ENCODE data around the gene LY6G5B. TPM values are rescaled to one million over a fixed set of nuclear protein-coding genes. Genes with fewer than 3 reads are reported as not detected.

The LY6G5B gene
- total and polyA plus RNA-seq, 4 donors: 1.6 to 25.1 (median 20.2) TPM

DNA sequence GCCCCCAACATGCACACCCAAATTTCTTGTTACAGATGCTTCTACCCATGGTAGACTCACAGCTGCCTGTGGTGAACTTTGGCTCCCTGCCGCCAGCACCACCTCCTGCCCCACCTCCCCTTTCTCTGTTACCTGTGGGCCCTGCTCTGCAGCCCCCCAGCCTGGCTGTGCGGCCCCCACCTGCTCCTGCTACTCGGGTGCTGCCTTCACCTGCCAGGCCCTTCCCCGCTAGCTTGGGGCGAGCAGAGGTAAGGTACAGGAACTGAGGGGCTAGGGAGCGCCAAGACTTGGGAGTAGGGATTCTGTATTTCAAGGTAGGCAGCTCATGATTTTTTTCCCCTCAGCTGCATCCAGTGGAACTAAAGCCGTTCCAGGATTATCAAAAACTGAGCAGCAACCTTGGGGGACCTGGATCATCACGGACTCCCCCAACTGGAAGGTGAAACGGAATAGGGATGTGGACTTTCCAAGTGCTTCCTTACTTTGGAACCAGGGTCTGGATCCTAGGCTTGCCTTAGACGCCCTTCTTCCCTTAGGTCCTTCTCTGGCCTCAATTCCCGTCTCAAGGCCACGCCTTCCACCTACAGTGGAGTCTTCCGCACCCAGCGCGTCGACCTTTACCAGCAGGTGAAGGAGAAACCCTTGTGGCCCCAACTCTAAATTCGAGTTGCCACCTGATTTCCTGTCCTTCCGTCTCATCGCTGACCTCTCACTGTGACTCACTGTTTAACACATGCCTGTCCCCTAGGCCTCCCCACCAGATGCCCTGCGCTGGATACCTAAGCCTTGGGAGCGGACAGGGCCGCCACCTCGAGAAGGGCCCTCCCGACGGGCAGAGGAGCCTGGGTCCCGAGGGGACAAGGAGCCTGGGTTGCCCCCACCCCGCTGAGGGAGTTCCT, 32.8 kb upstream of the LY6G5B start:
- DNase-seq (no peak), ATAC-seq (ENCODE audit: low FRiP score) (no peak)
- Histone ChIP-seq H3K27me3 (ENCODE audit: control insufficient read depth in 1 of 2, insufficient read depth in 2 of 2, low read length in 1 of 2) (no peaks in the 10 kb centered on the region), H3K27ac (ENCODE audit: low read depth in 1 of 2, low read length in 2 of 2) (no peak overlapping the region), H3K36me3 (ENCODE audit: control insufficient read depth in 1 of 2, insufficient read depth in 2 of 2, low read length in 1 of 2) (peaks cover 4 to 19% of the 10 kb centered on the region in 2 donors), H3K4me3 (ENCODE audit: low read length in 2 of 2) (no peak overlapping the region), H3K9me3 (ENCODE audit: control insufficient read depth, low read length) (no peaks in the 10 kb centered on the region), H3K4me1 (ENCODE audit: control insufficient read depth in 1 of 2, insufficient read depth in 2 of 2, low read length in 2 of 2) (no peaks in the 10 kb centered on the region)
- 73 to 77% methylated on average over 27 of the region's 27 CpGs for WGBS, 2 donors
- intact Hi-C loops (cut with DNase I): no loop called here

DNA sequence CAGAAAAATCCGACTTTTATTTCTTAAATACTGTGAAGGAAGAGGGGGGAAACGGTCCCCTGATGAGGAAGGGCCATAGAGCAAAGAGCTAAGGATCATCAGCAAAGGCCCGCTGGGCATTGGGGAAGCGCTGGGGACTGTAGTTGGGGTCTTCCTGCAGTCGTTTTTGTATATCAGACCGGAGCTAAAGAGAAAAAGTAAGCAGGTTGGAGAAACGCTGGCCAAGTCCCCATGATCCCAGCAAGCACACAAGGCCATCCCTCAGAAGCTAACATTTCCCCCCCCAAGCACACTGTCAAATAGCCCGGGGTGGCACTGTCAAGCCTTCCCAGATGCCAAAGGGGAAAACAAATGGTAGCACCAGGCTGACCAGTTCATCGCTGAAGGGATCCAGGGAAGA, 30.7 kb upstream of the LY6G5B start:
- ATAC-seq (ENCODE audit: low FRiP score): no peak
- DNase-seq: no peak

DNA sequence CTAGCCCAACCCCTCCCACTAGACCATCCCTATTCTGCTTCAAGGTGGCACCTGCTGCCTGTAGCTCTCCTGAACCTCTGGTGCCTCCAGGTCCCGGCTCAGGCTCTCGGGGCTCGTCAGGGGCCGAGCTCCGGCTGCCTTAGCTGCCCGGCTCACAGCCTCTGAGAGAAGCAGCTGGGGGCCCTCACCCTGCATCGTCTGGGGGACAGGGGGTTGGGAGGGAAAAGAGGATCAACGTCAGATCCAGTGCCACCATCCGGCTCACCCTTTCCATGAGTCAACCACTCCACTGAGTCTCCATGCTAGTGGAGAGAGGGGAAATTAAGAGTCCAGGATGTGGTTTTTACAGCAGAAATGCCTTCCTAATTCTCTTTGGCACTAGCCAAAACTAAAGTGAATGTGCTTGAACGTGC, 30.3 kb upstream of the LY6G5B start:
- H3K36me3 ChIP-seq (ENCODE audit: control insufficient read depth in 1 of 2, insufficient read depth in 2 of 2, low read length in 1 of 2): peaks cover 6 to 24% of the 10 kb centered on the region in 2 donors
- WGBS, 2 donors: 65 to 71% methylated on average over 10 of the region's 10 CpGs
- ATAC-seq (ENCODE audit: low FRiP score): no peak

More for the DNA sequence above, 30.7 kb upstream of the LY6G5B start:
- intact Hi-C loops (cut with DNase I): no loop called here
- Histone ChIP-seq H3K27ac (ENCODE audit: low read depth in 1 of 2, low read length in 2 of 2) (no peak overlapping the region), H3K4me1 (ENCODE audit: control insufficient read depth in 1 of 2, insufficient read depth in 2 of 2, low read length in 2 of 2) (no peaks in the 10 kb centered on the region), H3K4me3 (ENCODE audit: low read length in 2 of 2) (no peak overlapping the region), H3K36me3 (ENCODE audit: control insufficient read depth in 1 of 2, insufficient read depth in 2 of 2, low read length in 1 of 2) (peaks cover 4 to 23% of the 10 kb centered on the region in 2 donors), H3K9me3 (ENCODE audit: control insufficient read depth, low read length) (no peaks in the 10 kb centered on the region), H3K27me3 (ENCODE audit: control insufficient read depth in 1 of 2, insufficient read depth in 2 of 2, low read length in 1 of 2) (no peaks in the 10 kb centered on the region)
- WGBS, 2 donors: 73 to 75% methylated on average over 9 of the region's 9 CpGs

DNA sequence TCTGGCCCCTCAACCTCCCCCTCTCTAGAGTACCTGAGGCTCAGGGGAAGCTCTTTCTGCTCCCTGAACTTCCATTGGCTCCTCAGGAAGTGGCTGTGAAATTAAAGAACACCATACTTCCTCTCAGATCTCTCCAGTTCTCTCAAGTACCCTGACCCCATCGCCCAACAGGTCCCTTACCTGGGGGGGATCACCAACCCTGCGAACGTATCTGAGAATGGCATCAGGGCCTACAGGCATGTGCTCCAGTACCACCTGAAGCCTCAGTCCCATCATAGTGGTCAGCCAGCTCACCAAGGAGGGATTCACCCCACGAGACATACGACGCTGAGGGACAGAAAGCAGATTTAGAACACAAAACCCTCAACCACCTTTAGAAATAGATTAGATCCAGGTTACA, 29.2 kb upstream of the LY6G5B start:
- no peak overlapping the region for H3K4me3 ChIP-seq (ENCODE audit: low read length in 2 of 2)
- no peak for DNase-seq
- 92 to 93% methylated on average over 6 of the region's 6 CpGs for WGBS, 2 donors
- peaks cover 4 to 30% of the 10 kb centered on the region in 2 donors for H3K36me3 ChIP-seq (ENCODE audit: control insufficient read depth in 1 of 2, insufficient read depth in 2 of 2, low read length in 1 of 2)
- no peaks in the 10 kb centered on the region for H3K4me1 ChIP-seq (ENCODE audit: control insufficient read depth in 1 of 2, insufficient read depth in 2 of 2, low read length in 2 of 2)
- H3K27ac ChIP-seq (ENCODE audit: low read depth in 1 of 2, low read length in 2 of 2): no peak overlapping the region
- ATAC-seq (ENCODE audit: low FRiP score): no peak
- no peaks in the 10 kb centered on the region for H3K27me3 ChIP-seq (ENCODE audit: control insufficient read depth in 1 of 2, insufficient read depth in 2 of 2, low read length in 1 of 2)
- intact Hi-C loops (cut with DNase I): no loop called here
- no peaks in the 10 kb centered on the region for H3K9me3 ChIP-seq (ENCODE audit: control insufficient read depth, low read length)

More for the DNA sequence above, 30.3 kb upstream of the LY6G5B start:
- intact Hi-C loops (cut with DNase I): no loop called here
- DNase-seq: no peak
- Histone ChIP-seq H3K4me3 (ENCODE audit: low read length in 2 of 2) (no peak overlapping the region), H3K9me3 (ENCODE audit: control insufficient read depth, low read length) (no peaks in the 10 kb centered on the region), H3K4me1 (ENCODE audit: control insufficient read depth in 1 of 2, insufficient read depth in 2 of 2, low read length in 2 of 2) (no peaks in the 10 kb centered on the region), H3K27ac (ENCODE audit: low read depth in 1 of 2, low read length in 2 of 2) (no peak overlapping the region), H3K27me3 (ENCODE audit: control insufficient read depth in 1 of 2, insufficient read depth in 2 of 2, low read length in 1 of 2) (no peaks in the 10 kb centered on the region)

DNA sequence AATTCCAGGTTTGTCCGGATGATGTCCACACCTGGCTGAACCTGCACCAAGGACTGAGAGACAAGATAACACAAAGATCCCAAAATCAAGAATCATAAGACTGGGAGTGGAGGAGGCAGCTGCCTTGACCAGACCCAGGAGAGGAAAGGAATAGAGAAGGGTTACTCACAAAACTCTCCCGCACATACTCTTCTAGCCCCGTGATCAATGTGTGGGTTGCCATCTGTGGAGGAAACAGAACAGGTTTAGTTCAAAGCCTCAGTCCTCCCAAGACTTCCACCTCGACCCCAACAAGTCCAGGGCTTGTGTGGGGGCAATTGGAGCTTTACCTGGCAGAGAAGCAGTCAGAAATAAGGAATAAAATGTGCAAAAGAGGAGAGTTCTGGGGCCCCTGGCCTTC, 28.4 kb upstream of the LY6G5B start:
- DNase-seq: no peak
- intact Hi-C loops (cut with DNase I): no loop called here
- peaks cover 4 to 30% of the 10 kb centered on the region in 2 donors for H3K36me3 ChIP-seq (ENCODE audit: control insufficient read depth in 1 of 2, insufficient read depth in 2 of 2, low read length in 1 of 2)
- H3K9me3 ChIP-seq (ENCODE audit: control insufficient read depth, low read length): no peaks in the 10 kb centered on the region
- ATAC-seq (ENCODE audit: low FRiP score): no peak
- H3K27me3 ChIP-seq (ENCODE audit: control insufficient read depth in 1 of 2, insufficient read depth in 2 of 2, low read length in 1 of 2): no peaks in the 10 kb centered on the region
- H3K4me3 ChIP-seq (ENCODE audit: low read length in 2 of 2): no peak overlapping the region
- no peaks in the 10 kb centered on the region for H3K4me1 ChIP-seq (ENCODE audit: control insufficient read depth in 1 of 2, insufficient read depth in 2 of 2, low read length in 2 of 2)
- no peak overlapping the region for H3K27ac ChIP-seq (ENCODE audit: low read depth in 1 of 2, low read length in 2 of 2)
- 87 to 92% methylated on average over 4 of the region's 4 CpGs for WGBS, 2 donors

DNA sequence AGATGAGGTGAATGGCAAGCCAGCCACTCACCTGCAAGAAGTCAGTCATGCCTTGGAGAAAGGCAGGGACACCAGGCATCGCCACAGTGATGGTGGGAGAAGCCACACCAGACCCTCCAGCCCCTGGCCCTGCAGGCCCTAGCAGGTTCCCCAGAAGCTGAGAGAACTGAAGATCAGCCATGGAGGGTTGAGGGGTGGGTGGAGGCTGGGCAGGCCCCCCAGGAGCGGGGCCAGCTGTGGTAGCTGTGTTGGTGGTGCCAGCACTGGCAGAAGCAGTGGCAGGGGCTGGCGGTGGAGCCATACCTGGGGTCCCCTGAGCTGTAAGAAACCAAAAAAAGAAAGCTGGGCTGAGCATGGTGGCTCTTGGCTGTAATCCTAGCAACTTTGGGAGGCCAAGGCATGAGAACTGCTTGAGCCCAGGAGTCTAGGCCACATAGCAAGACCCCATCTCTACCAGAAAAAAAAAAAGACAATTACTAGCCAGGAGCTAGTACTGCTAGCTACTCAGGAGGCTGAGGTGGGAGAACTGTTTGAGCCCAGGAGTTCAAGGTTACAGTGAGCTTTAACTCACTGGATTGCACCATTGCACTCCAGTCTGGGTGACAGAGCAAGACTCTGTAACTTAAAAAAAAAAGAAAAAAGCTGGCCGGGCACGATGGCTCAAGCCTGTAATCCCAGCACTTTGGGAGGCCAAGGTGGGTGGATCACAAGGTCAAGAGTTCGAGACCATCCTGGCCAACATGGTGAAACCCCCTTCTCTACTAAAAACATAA, 26.8 kb upstream of the LY6G5B start:
- H3K4me1 ChIP-seq (ENCODE audit: control insufficient read depth in 1 of 2, insufficient read depth in 2 of 2, low read length in 2 of 2): no peaks in the 10 kb centered on the region
- no peak for ATAC-seq (ENCODE audit: low FRiP score)
- DNase-seq: no peak
- intact Hi-C loops (cut with DNase I): loop anchor here in 1 of 2 donors (2.0 kb wide), 1 partner anchor 16 kb away; no protein-coding TSS in a partner anchor
- H3K9me3 ChIP-seq (ENCODE audit: control insufficient read depth, low read length): no peaks in the 10 kb centered on the region
- peaks cover 4 to 24% of the 10 kb centered on the region in 2 donors for H3K36me3 ChIP-seq (ENCODE audit: control insufficient read depth in 1 of 2, insufficient read depth in 2 of 2, low read length in 1 of 2)
- no peak overlapping the region for H3K27ac ChIP-seq (ENCODE audit: low read depth in 1 of 2, low read length in 2 of 2)
- no peaks in the 10 kb centered on the region for H3K27me3 ChIP-seq (ENCODE audit: control insufficient read depth in 1 of 2, insufficient read depth in 2 of 2, low read length in 1 of 2)
- 81 to 85% methylated on average over 6 of the region's 6 CpGs for WGBS, 2 donors
- no peak overlapping the region for H3K4me3 ChIP-seq (ENCODE audit: low read length in 2 of 2)

DNA sequence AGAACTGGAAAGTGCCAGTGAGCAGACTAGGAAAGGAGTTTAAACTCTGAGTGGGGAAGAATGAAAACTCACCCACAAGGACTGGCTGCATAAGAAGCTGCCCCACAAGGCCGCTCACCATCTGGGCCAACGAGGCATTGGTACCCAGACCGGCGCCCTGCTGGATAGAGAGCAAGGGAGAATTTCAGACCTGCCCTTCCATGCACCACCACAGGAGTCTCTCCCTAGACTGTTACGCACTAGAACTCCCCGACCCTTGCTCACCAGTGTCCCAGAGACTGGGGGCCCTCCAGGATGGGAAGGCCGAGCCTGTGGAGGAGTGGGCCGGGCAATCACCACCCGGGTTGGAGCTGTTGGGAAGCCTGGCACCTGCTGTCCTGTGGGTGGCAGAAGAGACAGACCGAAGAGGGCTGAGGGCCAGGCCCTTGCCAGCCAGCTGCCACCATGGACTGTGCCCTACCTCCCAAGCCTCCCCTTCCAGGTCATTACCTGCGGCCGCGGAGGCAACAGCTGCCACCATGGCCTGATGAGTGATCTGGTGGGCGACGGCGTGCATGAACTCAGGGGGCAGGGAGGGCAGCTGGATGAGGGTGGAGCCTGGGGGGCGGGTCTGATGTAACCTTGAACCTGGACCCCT, 25.8 kb upstream of the LY6G5B start:
- ATAC-seq (ENCODE audit: low FRiP score): no peak

DNA sequence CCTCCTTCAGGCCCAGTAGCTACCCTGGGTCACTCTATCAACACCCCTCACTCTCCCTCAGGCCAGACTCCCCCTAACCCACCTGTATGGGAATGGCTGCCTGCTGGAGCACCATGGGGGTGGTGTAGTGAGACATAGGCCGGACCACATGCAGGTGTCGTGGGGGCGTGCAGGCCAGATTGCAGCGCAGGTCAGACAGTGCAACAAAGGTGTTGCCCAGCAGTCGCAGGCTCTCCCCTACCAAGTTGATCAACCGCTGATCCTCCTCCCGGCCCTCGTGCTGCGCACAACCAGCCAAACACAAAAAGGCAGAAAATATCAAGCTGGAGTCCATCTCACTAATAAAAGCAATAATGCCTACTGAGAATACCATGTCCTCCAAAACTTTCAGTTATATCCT, 24.5 kb upstream of the LY6G5B start:
- Histone ChIP-seq H3K9me3 (ENCODE audit: control insufficient read depth, low read length) (no peaks in the 10 kb centered on the region), H3K27me3 (ENCODE audit: control insufficient read depth in 1 of 2, insufficient read depth in 2 of 2, low read length in 1 of 2) (no peaks in the 10 kb centered on the region), H3K4me1 (ENCODE audit: control insufficient read depth in 1 of 2, insufficient read depth in 2 of 2, low read length in 2 of 2) (no peaks in the 10 kb centered on the region), H3K36me3 (ENCODE audit: control insufficient read depth in 1 of 2, insufficient read depth in 2 of 2, low read length in 1 of 2) (peaks cover 4 to 28% of the 10 kb centered on the region in 2 donors), H3K27ac (ENCODE audit: low read depth in 1 of 2, low read length in 2 of 2) (no peak overlapping the region), H3K4me3 (ENCODE audit: low read length in 2 of 2) (no peak overlapping the region)
- 94 to 96% methylated on average over 9 of the region's 9 CpGs for WGBS, 2 donors
- intact Hi-C loops (cut with DNase I): no loop called here
- ATAC-seq (ENCODE audit: low FRiP score) (no peak), DNase-seq (no peak)

More for the DNA sequence above, 25.8 kb upstream of the LY6G5B start:
- 87 to 88% methylated on average over 17 of the region's 17 CpGs for WGBS, 2 donors
- H3K4me1 ChIP-seq (ENCODE audit: control insufficient read depth in 1 of 2, insufficient read depth in 2 of 2, low read length in 2 of 2): no peaks in the 10 kb centered on the region
- no peak for DNase-seq
- no peaks in the 10 kb centered on the region for H3K27me3 ChIP-seq (ENCODE audit: control insufficient read depth in 1 of 2, insufficient read depth in 2 of 2, low read length in 1 of 2)
- intact Hi-C loops (cut with DNase I): loop anchor here in 1 of 2 donors (2.0 kb wide), 1 partner anchor 17 kb away; no protein-coding TSS in a partner anchor
- peaks cover 4 to 26% of the 10 kb centered on the region in 2 donors for H3K36me3 ChIP-seq (ENCODE audit: control insufficient read depth in 1 of 2, insufficient read depth in 2 of 2, low read length in 1 of 2)
- H3K27ac ChIP-seq (ENCODE audit: low read depth in 1 of 2, low read length in 2 of 2): no peak overlapping the region
- H3K9me3 ChIP-seq (ENCODE audit: control insufficient read depth, low read length): no peaks in the 10 kb centered on the region
- H3K4me3 ChIP-seq (ENCODE audit: low read length in 2 of 2): no peak overlapping the region

All from aorta (tissue), 5 donors.